Naive thymus-derived CD4-positive, alpha-beta T cell (primary cell): ENCODE results near the gene DEAF1. TPM values are rescaled to one million over a fixed set of nuclear protein-coding genes. Genes with fewer than 3 reads are reported as not detected.
"Not testable (repeated sequence)": the region's sequence is repeated elsewhere in the genome, so short reads cannot be mapped to it uniquely, and the experiment has no call there.

ENCODE experiments used
- ATAC-seq: fragments of 150-1000 bp; cut with Tn5 transposase; 2 replicates; pipeline ENCODE4 v1.10.0; 2021; ENCODE audit warnings: mild to moderate bottlenecking, moderate library complexity
- CTCF ChIA-PET: fragments of 350-600 bp; sonication (Branson Sonifier 250); formaldehyde crosslinking; loops from one replicate; lab custom pipeline; 2021; ENCODE audit warnings: antibody characterized with exemption; lab: Charles Lee
- POLR2A ChIA-PET: fragments of 350-600 bp; sonication (Branson Sonifier 250); formaldehyde crosslinking; loops from one replicate; lab custom pipeline; 2021; ENCODE audit warnings: antibody characterized with exemption, inconsistent platforms; lab: Charles Lee
- DNase-seq, 9 donors: peaks; one replicate each; pipeline versions ENCODE4 v3.0.0 to v3.0.0-alpha.2; 2020 to 2022; ENCODE audit warnings: mixed read lengths in 1 of 9
- H3K27ac ChIP-seq: one replicate; pipeline ENCODE4 v1.7.0; 2013; ENCODE audit warnings: mild to moderate bottlenecking, low read depth, low read length, moderate library complexity
- H3K27me3 ChIP-seq, 2 donors: one replicate each; pipeline ENCODE4 v1.7.0; 2013; ENCODE audit warnings: low read length in 2 of 2, mild to moderate bottlenecking in 2 of 2, moderate library complexity in 2 of 2; ENCODE audit not compliant: control insufficient read depth in 2 of 2, insufficient read depth in 2 of 2
- H3K36me3 ChIP-seq, 3 experiments: 1 replicate in 2 of 3; 2 replicates in 1 of 3; pipeline ENCODE4 v1.7.0; 2013; ENCODE audit warnings: low read length in 3 of 3, mild to moderate bottlenecking in 3 of 3, moderate library complexity in 1 of 3; ENCODE audit not compliant: insufficient read depth in 3 of 3, control insufficient read depth in 2 of 3
- H3K4me1 ChIP-seq, 2 donors: one replicate each; pipeline ENCODE4 v1.7.0; 2013; ENCODE audit warnings: low read length in 2 of 2, mild to moderate bottlenecking in 2 of 2, moderate library complexity in 1 of 2; ENCODE audit not compliant: control insufficient read depth in 2 of 2, insufficient read depth in 2 of 2
- H3K4me3 ChIP-seq: 2 replicates; pipeline ENCODE4 v1.7.0; 2013; ENCODE audit warnings: mild to moderate bottlenecking, low read length
- H3K9me3 ChIP-seq, 3 experiments: 1 replicate in 2 of 3; 2 replicates in 1 of 3; pipeline ENCODE4 v1.7.0; 2013; ENCODE audit warnings: low read length in 3 of 3; ENCODE audit not compliant: control insufficient read depth in 2 of 3
- H3K27ac Mint-ChIP-seq, 9 donors: one replicate each; pipeline ENCODE4 v1.8.0; 2020 to 2022; ENCODE audit warnings: mixed read lengths in 9 of 9, mild to moderate bottlenecking in 8 of 9, moderate library complexity in 5 of 9, inconsistent platforms in 2 of 9
- H3K27me3 Mint-ChIP-seq, 5 donors: one replicate each; pipeline ENCODE4 v1.8.0; 2021 to 2022; ENCODE audit warnings: mixed read lengths in 5 of 5, mild to moderate bottlenecking in 1 of 5
- H3K36me3 Mint-ChIP-seq, 5 donors: one replicate each; pipeline ENCODE4 v1.8.0; 2020 to 2022; ENCODE audit warnings: mixed read lengths in 5 of 5, mild to moderate bottlenecking in 3 of 5, inconsistent platforms in 1 of 5
- H3K4me1 Mint-ChIP-seq, 7 donors: one replicate each; pipeline ENCODE4 v1.8.0; 2020 to 2022; ENCODE audit warnings: mixed read lengths in 7 of 7, mild to moderate bottlenecking in 3 of 7, inconsistent platforms in 1 of 7
- H3K4me3 Mint-ChIP-seq, 10 donors: one replicate each; pipeline ENCODE4 v1.8.0; 2020 to 2022; ENCODE audit warnings: mild to moderate bottlenecking in 10 of 10, mixed read lengths in 10 of 10, moderate library complexity in 6 of 10, inconsistent platforms in 2 of 10
- H3K9me3 Mint-ChIP-seq, 11 donors: one replicate each; pipeline ENCODE4 v1.8.0; 2020 to 2022; ENCODE audit warnings: mixed read lengths in 11 of 11, mild to moderate bottlenecking in 4 of 11, inconsistent platforms in 1 of 11, moderate library complexity in 1 of 11
- intact Hi-C, 2 donors: fragments of 100-400 bp; cut with micrococcal nuclease; formaldehyde crosslinking; loops; one replicate each; pipeline ENCODE4 v1.15.1; 2023
- polyA plus RNA-seq, 2 donors: library from polyadenylated mRNA; unstranded; fragments of 300-500 nt; fragmentation: Illumina TruSeq; gene quantifications; one replicate each; pipeline ENCODE4 v1.2.3, GENCODE V29; 2021
- total RNA-seq, 6 experiments: library from RNA in 5 of 6; stranded (reverse) in 5 of 6; gene quantifications; 1 replicate in 5 of 6; 2 replicates in 1 of 6; pipeline ENCODE4 v1.2.3 and lab custom pipeline; 2021 to 2026

DEAF1 gene
- total and polyA plus RNA-seq, 7 experiments from 2014 or later = 33.0 to 117 (median 54.2) TPM

- no peaks in the 10 kb centered on the region for H3K9me3 Mint-ChIP-seq
- intact Hi-C loops = no loop called here
- no peaks in the 10 kb centered on the region for H3K9me3 ChIP-seq
- H3K36me3 ChIP-seq = peaks cover 0 to 49% (median 0%) of the 10 kb centered on the region in 3 experiments
- ATAC-seq = no peak
- peaks cover 0 to 15% (median 0%) of the 10 kb centered on the region in 5 donors for H3K36me3 Mint-ChIP-seq
- H3K27ac Mint-ChIP-seq = no peak overlapping the region
- no peaks in the 10 kb centered on the region for H3K4me1 ChIP-seq
- no peak for DNase-seq
- H3K4me3 ChIP-seq = no peak overlapping the region
- no peak overlapping the region for H3K27ac ChIP-seq
- ChIA-PET CTCF (no interaction called here), POLR2A (no interaction called here)
- no peak overlapping the region for H3K4me3 Mint-ChIP-seq
- peaks cover 0 to 7% (median 0%) of the 10 kb centered on the region in 7 donors for H3K4me1 Mint-ChIP-seq
- no peaks in the 10 kb centered on the region for H3K27me3 ChIP-seq
- no peaks in the 10 kb centered on the region for H3K27me3 Mint-ChIP-seq
These were observed 35.4 kb downstream of the DEAF1 start for GRCh38 chr11:659532-660085.

- ChIA-PET POLR2A (no interaction called here), CTCF (no interaction called here)
- H3K27ac Mint-ChIP-seq = no peak overlapping the region
- no peaks in the 10 kb centered on the region for H3K9me3 Mint-ChIP-seq
- Histone ChIP-seq H3K4me1 (no peaks in the 10 kb centered on the region), H3K9me3 (no peaks in the 10 kb centered on the region), H3K36me3 (peaks cover 0 to 54% (median 4%) of the 10 kb centered on the region in 3 experiments), H3K27ac (no peak overlapping the region), H3K4me3 (no peak overlapping the region), H3K27me3 (no peaks in the 10 kb centered on the region)
- ATAC-seq (no peak), DNase-seq (no peak)
- intact Hi-C loops = no loop called here
- H3K4me1 Mint-ChIP-seq = peaks cover 0 to 4% (median 1%) of the 10 kb centered on the region in 7 donors
- H3K36me3 Mint-ChIP-seq = peaks cover 0 to 19% (median 0%) of the 10 kb centered on the region in 5 donors
- no peak overlapping the region for H3K4me3 Mint-ChIP-seq
- no peaks in the 10 kb centered on the region for H3K27me3 Mint-ChIP-seq
These were observed 37.3 kb downstream of the DEAF1 start for GRCh38 chr11:657691-658126.

GRCh38 chr11:656866-657265 is 38.2 kb downstream of the DEAF1 start:
- peaks cover 0 to 55% (median 4%) of the 10 kb centered on the region in 3 experiments for H3K36me3 ChIP-seq
- Mint-ChIP-seq H3K36me3 (peaks cover 0 to 26% (median 3%) of the 10 kb centered on the region in 5 donors), H3K4me3 (no peak overlapping the region), H3K4me1 (peaks cover 0 to 1% (median 0%) of the 10 kb centered on the region in 7 donors), H3K27me3 (no peaks in the 10 kb centered on the region), H3K9me3 (no peaks in the 10 kb centered on the region), H3K27ac (peak overlapping the region in 1 of 9 donors; percentile 52)
- ChIA-PET POLR2A (no interaction called here), CTCF (no interaction called here)
- H3K9me3 ChIP-seq = no peaks in the 10 kb centered on the region
- intact Hi-C loops = no loop called here
- H3K4me1 ChIP-seq = no peaks in the 10 kb centered on the region
- H3K27me3 ChIP-seq = no peaks in the 10 kb centered on the region
- H3K27ac ChIP-seq = no peak overlapping the region
- ATAC-seq = no peak
- DNase-seq = no peak
- no peak overlapping the region for H3K4me3 ChIP-seq

GRCh38 chr11:656426-656825 is 38.6 kb downstream of the DEAF1 start:
- no peak overlapping the region for H3K27ac ChIP-seq
- no peaks in the 10 kb centered on the region for H3K27me3 ChIP-seq
- peaks cover 0 to 30% (median 5%) of the 10 kb centered on the region in 5 donors for H3K36me3 Mint-ChIP-seq
- H3K9me3 ChIP-seq = no peaks in the 10 kb centered on the region
- ChIA-PET CTCF (interaction anchor here (1.0 kb wide), 1 partner anchor 110 kb away, joined by 4 read pairs; no protein-coding TSS in a partner anchor), POLR2A (no interaction called here)
- no peaks in the 10 kb centered on the region for H3K4me1 ChIP-seq
- H3K4me3 ChIP-seq = no peak overlapping the region
- ATAC-seq (no peak), DNase-seq (no peak)
- no peaks in the 10 kb centered on the region for H3K9me3 Mint-ChIP-seq
- H3K27me3 Mint-ChIP-seq = no peaks in the 10 kb centered on the region
- intact Hi-C loops = no loop called here
- no peak overlapping the region for H3K4me3 Mint-ChIP-seq
- H3K36me3 ChIP-seq = peaks cover 0 to 59% (median 4%) of the 10 kb centered on the region in 3 experiments
- H3K4me1 Mint-ChIP-seq = peaks cover 0 to 1% (median 0%) of the 10 kb centered on the region in 7 donors
- H3K27ac Mint-ChIP-seq = no peak overlapping the region

GRCh38 chr11:655036-655726 is 39.8 kb downstream of the DEAF1 start:
- H3K9me3 Mint-ChIP-seq = no peaks in the 10 kb centered on the region
- no peak overlapping the region for H3K27ac ChIP-seq
- H3K27me3 Mint-ChIP-seq = no peaks in the 10 kb centered on the region
- H3K4me3 Mint-ChIP-seq = no peak overlapping the region
- DNase-seq (no peak), ATAC-seq (no peak)
- ChIA-PET POLR2A (no interaction called here), CTCF (interaction anchor here (1.0 to 1.1 kb wide), 3 partner anchors 49 to 111 kb away, joined by 3 to 4 read pairs (median 4); no protein-coding TSS in a partner anchor)
- H3K4me1 Mint-ChIP-seq = peaks cover 0 to 1% (median 0%) of the 10 kb centered on the region in 7 donors
- intact Hi-C loops = no loop called here
- peaks cover 0 to 32% (median 8%) of the 10 kb centered on the region in 5 donors for H3K36me3 Mint-ChIP-seq
- peaks cover 0 to 49% (median 4%) of the 10 kb centered on the region in 3 experiments for H3K36me3 ChIP-seq
- no peaks in the 10 kb centered on the region for H3K4me1 ChIP-seq
- H3K27ac Mint-ChIP-seq = peak overlapping the region in 2 of 9 donors; percentile 17 to 76
- H3K4me3 ChIP-seq = no peak overlapping the region
- no peaks in the 10 kb centered on the region for H3K9me3 ChIP-seq
- no peaks in the 10 kb centered on the region for H3K27me3 ChIP-seq

GRCh38 chr11:654444-654843 is 40.6 kb downstream of the DEAF1 start:
- DNase-seq, H3K27me3 ChIP-seq, ATAC-seq, intact Hi-C loops, POLR2A ChIA-PET, H3K4me3 Mint-ChIP-seq, H3K4me1 Mint-ChIP-seq, H3K27ac ChIP-seq, H3K27ac Mint-ChIP-seq, H3K4me1 ChIP-seq, H3K9me3 Mint-ChIP-seq, H3K4me3 ChIP-seq, H3K27me3 Mint-ChIP-seq, H3K9me3 ChIP-seq: not testable (repeated sequence)
- peaks cover 0 to 28% (median 6%) of the 10 kb centered on the region in 5 donors for H3K36me3 Mint-ChIP-seq
- peaks cover 0 to 41% (median 4%) of the 10 kb centered on the region in 3 experiments for H3K36me3 ChIP-seq
- CTCF ChIA-PET = interaction anchor here (1.1 kb wide), 1 partner anchor 50 kb away, joined by 4 read pairs; no protein-coding TSS in a partner anchor
